Endothelial cell of umbilical vein (primary cell): ENCODE results near the gene CHD6. TPM values are rescaled to one million over a fixed set of nuclear protein-coding genes. Genes with fewer than 3 reads are reported as not detected.

Source experiments
- BruUV-seq: library from RNA; stranded (reverse); fragments of 400-500 nt; replicated peaks from 2 replicates; lab custom pipeline; 2021; lab: Mats Ljungman, UMichigan
- CTCF ChIA-PET: fragments of 300-600, 350-600 bp; sonication (Branson Sonifier 250); formaldehyde crosslinking; loops from one replicate; lab custom pipeline; 2021; ENCODE audit warnings: antibody characterized with exemption, inconsistent platforms; lab: Charles Lee
- POLR2A ChIA-PET: fragments of 300-600, 350-600 bp; sonication (Branson Sonifier 250); formaldehyde crosslinking; loops from one replicate; lab custom pipeline; 2021; ENCODE audit warnings: antibody characterized with exemption, inconsistent platforms; lab: Charles Lee
- DNase-seq: peaks from one replicate; pipeline ENCODE4 v3.0.0-alpha.2; 2011; ENCODE audit warnings: low read depth, low spot score
- FAIRE-seq: peaks from 2 replicates; lab custom pipeline; 2011; peaks lifted over from hg19 to GRCh38; lab: Jason Lieb, UNC
- H2AFZ ChIP-seq: 2 replicates; pipeline ENCODE4 v1.6.0; 2012; ENCODE audit warnings: low read depth, low read length, control low read depth, inconsistent platforms
- H3K27ac ChIP-seq: 2 replicates; pipeline ENCODE4 v1.5.1; 2011; ENCODE audit warnings: low read depth, mild to moderate bottlenecking, control low read depth, low read length, moderate library complexity; ENCODE audit not compliant: insufficient read depth
- H3K27me3 ChIP-seq, 2 experiments: 2 replicates each; pipeline versions ENCODE4 v1.6.0 to v1.6.1; 2011; ENCODE audit warnings: low read length in 2 of 2, mixed read lengths in 1 of 2; ENCODE audit not compliant: control insufficient read depth in 2 of 2, insufficient read depth in 2 of 2
- H3K36me3 ChIP-seq, 2 experiments: 2 replicates in 1 of 2; 3 replicates in 1 of 2; pipeline ENCODE4 v1.5.1; 2011; ENCODE audit warnings: low read length in 2 of 2, mild to moderate bottlenecking in 1 of 2, moderate library complexity in 1 of 2; ENCODE audit not compliant: control insufficient read depth in 2 of 2, insufficient read depth in 2 of 2; ENCODE audit errors: extremely low read depth in 1 of 2
- H3K4me1 ChIP-seq: 3 replicates; pipeline ENCODE4 v1.5.1; 2011; ENCODE audit warnings: mild to moderate bottlenecking, low read length; ENCODE audit not compliant: control insufficient read depth, insufficient read depth; ENCODE audit errors: extremely low read depth
- H3K4me2 ChIP-seq: 2 replicates; pipeline ENCODE4 v1.6.1; 2011; ENCODE audit warnings: low read length, control low read depth, mixed read lengths; ENCODE audit not compliant: insufficient read depth
- H3K4me3 ChIP-seq, 3 experiments: fragments of 200-600 bp in 1 of 3; sonication (generic), shearing (Covaris generic) in 1 of 3; replicated peaks in 1 of 3; 2 replicates each; pipeline ENCODE4 v1.5.1; 2011 to 2016; ENCODE audit warnings: control low read depth in 3 of 3, low read length in 3 of 3, mild to moderate bottlenecking in 2 of 3, inconsistent platforms in 1 of 3, low read depth in 1 of 3, moderate library complexity in 1 of 3; ENCODE audit not compliant: insufficient read depth in 1 of 3
- H3K79me2 ChIP-seq: 2 replicates; pipeline ENCODE4 v1.6.0; 2012; ENCODE audit warnings: low read length, inconsistent platforms; ENCODE audit not compliant: control insufficient read depth, insufficient read depth
- H3K9ac ChIP-seq: replicated peaks from 2 replicates; pipeline ENCODE3; 2011; ENCODE audit warnings: low read length, control low read depth; ENCODE audit not compliant: insufficient read depth; ENCODE audit errors: extremely low read depth
- H3K9me1 ChIP-seq: replicated peaks from 3 replicates; pipeline ENCODE4 v1.6.0; 2011; ENCODE audit warnings: mild to moderate bottlenecking, low read length; ENCODE audit not compliant: control insufficient read depth, insufficient read depth; ENCODE audit errors: extremely low read depth
- H3K9me3 ChIP-seq: replicated peaks from 2 replicates; pipeline ENCODE4 v1.5.1; 2012; ENCODE audit warnings: low read length, inconsistent platforms; ENCODE audit not compliant: control insufficient read depth, insufficient read depth
- H4K20me1 ChIP-seq: replicated peaks from 2 replicates; pipeline ENCODE3; 2011; ENCODE audit warnings: mild to moderate bottlenecking, low read length; ENCODE audit not compliant: control insufficient read depth, insufficient read depth; ENCODE audit errors: extremely low read depth
- EZH2 ChIP-seq: IDR thresholded peaks from 2 replicates; pipeline ENCODE4 v1.6.1; 2012; ENCODE audit warnings: borderline replicate concordance, low read depth, mild to moderate bottlenecking, moderate library complexity, low read length, inconsistent platforms; ENCODE audit not compliant: severe bottlenecking
- FOS ChIP-seq: IDR thresholded peaks from 2 replicates; pipeline ENCODE4 v1.6.1; 2011; ENCODE audit warnings: mild to moderate bottlenecking, low read length, moderate library complexity, borderline replicate concordance; ENCODE audit not compliant: insufficient read depth
- GATA2 ChIP-seq: IDR thresholded peaks from 2 replicates; pipeline ENCODE4 v1.7.0; 2011; ENCODE audit warnings: low read depth, mild to moderate bottlenecking, moderate library complexity, mixed read lengths, low read length; ENCODE audit not compliant: insufficient read length, insufficient read depth
- JUN ChIP-seq: IDR thresholded peaks from 2 replicates; pipeline ENCODE4 v1.6.1; 2011; ENCODE audit warnings: borderline replicate concordance, low read depth; ENCODE audit not compliant: insufficient read length, insufficient read depth
- MAX ChIP-seq: IDR thresholded peaks from 2 replicates; pipeline ENCODE4 v1.6.1; 2011; ENCODE audit not compliant: insufficient read depth, insufficient read length
- MYC ChIP-seq: IDR thresholded peaks from one replicate; pipeline ENCODE4 v1.6.1; 2011; ENCODE audit warnings: mild to moderate bottlenecking, low read depth, low read length
- POLR2A ChIP-seq: IDR thresholded peaks from 2 replicates; pipeline ENCODE4 v1.6.1; 2012; ENCODE audit warnings: low read depth, mild to moderate bottlenecking, control low read depth, low read length
- POLR2AphosphoS5 ChIP-seq: IDR thresholded peaks from 2 replicates; pipeline ENCODE4 v1.6.1; 2012; ENCODE audit warnings: low read depth, mild to moderate bottlenecking, control low read depth, low read length, moderate library complexity; ENCODE audit not compliant: insufficient read depth
- dilution Hi-C: fragments of 300-500 bp; cut with MboI; formaldehyde crosslinking; loops from one replicate; pipeline ENCODE4 v1.15.0; 2019; ENCODE audit warnings: low sequenced_read_pairs; ENCODE audit not compliant: extremely low pct_ligation_motif_present
- intact Hi-C: fragments of 100-400 bp; cut with micrococcal nuclease; formaldehyde crosslinking; loops from one replicate; pipeline ENCODE4 v1.10.0; 2022
- polyA plus RNA-seq, 4 experiments: library from polyadenylated mRNA; depleted of rRNA in 3 of 4; stranded (reverse) in 3 of 4; unstranded in 1 of 4; fragments of >200 nt; gene quantifications; 2 replicates each; pipeline versions ENCODE4 v1.2.1 to v1.2.3, GENCODE V29; 2011 to 2012; ENCODE audit warnings: missing spikeins in 1 of 4
- total RNA-seq: library from RNA; stranded (reverse); gene quantifications from 2 replicates; pipeline ENCODE4 v1.2.3, GENCODE V29; 2021
- TF ChIP-seq, protein P1 (sequence below), 2 donors: IDR thresholded peaks; 1 replicate in 1 of 2; 2 replicates in 1 of 2; pipeline ENCODE4 v1.5.1; 2011; ENCODE audit warnings: low read length in 2 of 2, mild to moderate bottlenecking in 2 of 2, moderate library complexity in 2 of 2, control low read depth in 1 of 2, inconsistent platforms in 1 of 2, low read depth in 1 of 2; ENCODE audit not compliant: insufficient read depth in 1 of 2; ENCODE audit errors: extremely low read depth in 1 of 2

The CHD6 gene
- total and polyA plus RNA-seq, 2 donors (not counting 3 experiments of a cell fraction or from before 2014, with no cell fraction given) = 7.2 to 33.7 TPM

DNA sequence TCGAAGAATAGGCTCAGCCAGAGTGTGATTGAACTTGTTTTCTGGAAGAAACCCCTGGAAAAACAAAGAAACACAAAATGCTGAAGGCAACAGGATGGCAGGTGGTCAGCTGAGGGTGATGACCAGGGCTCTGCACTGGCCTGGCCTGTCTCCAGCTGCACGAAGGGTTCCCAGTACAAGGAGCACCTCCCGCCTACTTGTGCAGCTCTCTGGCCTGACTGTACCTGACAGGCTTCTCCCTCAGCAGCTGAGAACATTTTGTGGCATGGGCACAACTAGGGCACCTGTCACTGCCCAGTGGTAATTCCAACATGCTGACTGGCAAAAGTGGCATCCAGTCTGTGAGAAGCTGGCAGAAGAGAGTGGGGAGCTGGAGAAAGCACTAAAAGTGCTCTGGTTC is 212.7 kb downstream of the CHD6 start:
- BruUV-seq = no TSS peak
- peaks cover 5 to 34% of the 10 kb centered on the region in 2 experiments for H3K36me3 ChIP-seq

More for the DNA sequence above, 212.7 kb downstream of the CHD6 start:
- ChIA-PET CTCF (no interaction called here), POLR2A (no interaction called here)
- no peak for TF ChIP-seq JUN
- no peak for TF ChIP-seq GATA2
- TF ChIP-seq MYC = no peak
- no peak for TF ChIP-seq FOS
- TF ChIP-seq POLR2A = no peak
- no peak for TF ChIP-seq POLR2AphosphoS5
- TF ChIP-seq, protein P1, sequence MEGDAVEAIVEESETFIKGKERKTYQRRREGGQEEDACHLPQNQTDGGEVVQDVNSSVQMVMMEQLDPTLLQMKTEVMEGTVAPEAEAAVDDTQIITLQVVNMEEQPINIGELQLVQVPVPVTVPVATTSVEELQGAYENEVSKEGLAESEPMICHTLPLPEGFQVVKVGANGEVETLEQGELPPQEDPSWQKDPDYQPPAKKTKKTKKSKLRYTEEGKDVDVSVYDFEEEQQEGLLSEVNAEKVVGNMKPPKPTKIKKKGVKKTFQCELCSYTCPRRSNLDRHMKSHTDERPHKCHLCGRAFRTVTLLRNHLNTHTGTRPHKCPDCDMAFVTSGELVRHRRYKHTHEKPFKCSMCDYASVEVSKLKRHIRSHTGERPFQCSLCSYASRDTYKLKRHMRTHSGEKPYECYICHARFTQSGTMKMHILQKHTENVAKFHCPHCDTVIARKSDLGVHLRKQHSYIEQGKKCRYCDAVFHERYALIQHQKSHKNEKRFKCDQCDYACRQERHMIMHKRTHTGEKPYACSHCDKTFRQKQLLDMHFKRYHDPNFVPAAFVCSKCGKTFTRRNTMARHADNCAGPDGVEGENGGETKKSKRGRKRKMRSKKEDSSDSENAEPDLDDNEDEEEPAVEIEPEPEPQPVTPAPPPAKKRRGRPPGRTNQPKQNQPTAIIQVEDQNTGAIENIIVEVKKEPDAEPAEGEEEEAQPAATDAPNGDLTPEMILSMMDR (IDR thresholded peaks at IDR 0.05; ENCODE audit: extremely low read depth in 1 of 2, insufficient read depth in 1 of 2, low read depth in 1 of 2, low read length in 2 of 2) = no peak
- TF ChIP-seq EZH2 = no peak
- no peak for TF ChIP-seq MAX
- H3K27ac ChIP-seq = no peak overlapping the region
- H3K9me3 ChIP-seq = no peaks in the 10 kb centered on the region
- no peaks in the 10 kb centered on the region for H3K4me1 ChIP-seq
- intact Hi-C loops = no loop called here
- H3K9ac ChIP-seq = no peak overlapping the region
- no peaks in the 10 kb centered on the region for H3K9me1 ChIP-seq
- no peak for FAIRE-seq
- H4K20me1 ChIP-seq = no peaks in the 10 kb centered on the region
- no peaks in the 10 kb centered on the region for H3K79me2 ChIP-seq
- DNase-seq = no peak
- dilution Hi-C loops = no loop called here
- no peak overlapping the region for H3K4me3 ChIP-seq
- H3K4me2 ChIP-seq = no peak overlapping the region
- no peak overlapping the region for H2AFZ ChIP-seq
- H3K27me3 ChIP-seq = no peaks in the 10 kb centered on the region
